Thyroid gland (tissue), 4 donors: ENCODE data around the gene GRAMD4. TPM values are rescaled to one million over a fixed set of nuclear protein-coding genes. Genes with fewer than 3 reads are reported as not detected.
A peak's percentile ranks its signal among the peaks of the same experiment; 100 is the strongest.

Experiments used
- DNase-seq, 2 donors: peaks; one replicate each; pipeline ENCODE4 v3.0.0-alpha.2; 2019
- H3K27ac ChIP-seq, 3 donors: fragments of 200-600 bp; sonication (generic); 1 replicate in 2 of 3; 2 replicates in 1 of 3; pipeline ENCODE4 v1.5.1; 2016 to 2019; ENCODE audit warnings: mild to moderate bottlenecking in 1 of 3, moderate library complexity in 1 of 3
- H3K27me3 ChIP-seq: fragments of 200-600 bp; sonication (generic); one replicate; pipeline ENCODE4 v1.5.1; 2019
- H3K36me3 ChIP-seq, 2 donors: fragments of 200-600 bp; sonication (generic); one replicate each; pipeline ENCODE4 v1.5.1; 2016 to 2019
- H3K4me1 ChIP-seq, 2 donors: fragments of 200-600 bp; sonication (generic); one replicate each; pipeline ENCODE4 v1.5.1; 2017 to 2019
- H3K4me3 ChIP-seq, 3 donors: fragments of 200-600 bp; sonication (generic); replicated peaks in 1 of 3; 1 replicate in 2 of 3; 2 replicates in 1 of 3; pipeline ENCODE4 v1.5.1; 2016; ENCODE audit warnings: mild to moderate bottlenecking in 1 of 3
- H3K9me3 ChIP-seq: fragments of 200-600 bp; sonication (generic); one replicate; pipeline ENCODE4 v1.5.1; 2017
- CTCF ChIP-seq, 6 experiments: fragments of 200-600 bp in 3 of 6; fragments of 450-650 bp in 3 of 6; sonication (generic) in 3 of 6; IDR thresholded peaks; one replicate each; pipeline ENCODE4 v1.5.1; 2016 to 2019; ENCODE audit warnings: antibody characterized with exemption in 6 of 6, mild to moderate bottlenecking in 2 of 6, inconsistent platforms in 1 of 6, moderate library complexity in 1 of 6
- POLR2A ChIP-seq, 2 donors: fragments of 450-650 bp; IDR thresholded peaks; one replicate each; pipeline ENCODE4 v1.6.1; 2017; ENCODE audit warnings: antibody characterized with exemption in 2 of 2, mild to moderate bottlenecking in 2 of 2, moderate library complexity in 1 of 2
- WGBS, 2 donors: methylation state at CpG; one replicate each; pipeline ENCODE4 v1.1.5; 2017; 5-methylcytosine and 5-hydroxymethylcytosine counted together
- intact Hi-C: fragments of 100-400 bp; cut with DNase I; formaldehyde crosslinking; loops from one replicate; pipeline ENCODE4 v1.15.1; 2023
- total RNA-seq, 4 donors: library from RNA; depleted of rRNA; stranded (reverse); fragments of >200 nt; gene quantifications; one replicate each; pipeline ENCODE4 v1.2.3, GENCODE V29; 2016

Gene GRAMD4
- total RNA-seq, 4 donors from 2014 or later: 33.5 to 193 (median 62.1) TPM

DNA sequence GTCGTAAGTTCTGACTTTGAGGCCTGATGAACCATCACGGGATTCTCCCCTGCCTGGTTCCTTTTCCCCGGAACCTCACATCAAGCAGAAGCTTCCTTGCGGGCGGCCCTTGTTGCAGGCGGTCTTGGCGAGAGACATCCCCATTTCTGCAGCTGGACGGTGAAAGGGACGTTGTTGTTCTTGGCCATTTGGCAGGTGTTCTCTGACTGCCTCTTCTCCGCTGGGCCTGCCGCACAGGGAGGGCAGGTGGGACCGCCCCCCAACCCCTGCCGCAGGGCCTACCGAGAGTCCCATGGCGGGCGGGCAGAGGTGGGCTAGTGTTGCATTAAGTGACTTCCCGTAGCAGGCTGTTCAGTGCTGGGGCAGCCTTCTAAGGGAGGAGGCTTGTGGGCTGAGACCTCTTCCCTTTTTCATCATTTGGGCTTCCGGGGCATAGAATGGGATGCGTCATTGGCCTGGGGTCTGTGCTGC is 26.9 kb upstream of the GRAMD4 start:
- Histone ChIP-seq H3K9me3 (no peaks in the 10 kb centered on the region), H3K4me3 (no peak overlapping the region), H3K36me3 (no peaks in the 10 kb centered on the region), H3K27ac (no peak overlapping the region), H3K27me3 (no peaks in the 10 kb centered on the region), H3K4me1 (peaks cover 89 to 92% of the 10 kb centered on the region in 2 donors)
- TF ChIP-seq POLR2A (IDR thresholded peaks at IDR 0.05): no peak
- TF ChIP-seq CTCF (IDR thresholded peaks at IDR 0.05): no peak
- no peak for DNase-seq
- intact Hi-C loops: no loop called here
- WGBS, 2 donors: 69 to 86% methylated on average over 17 to 19 of the region's 19 CpGs

GRCh38 chr22:46593996-46594946 is 25.9 kb upstream of the GRAMD4 start:
- no peak for TF ChIP-seq CTCF (IDR thresholded peaks at IDR 0.05)
- no peak for TF ChIP-seq POLR2A (IDR thresholded peaks at IDR 0.05)

GRCh38 chr22:46594947-46595298 is 25.3 kb upstream of the GRAMD4 start:
- DNase-seq: no peak
- Histone ChIP-seq H3K4me3 (no peak overlapping the region), H3K9me3 (no peaks in the 10 kb centered on the region), H3K36me3 (no peaks in the 10 kb centered on the region), H3K27ac (peak overlapping the region; percentile 65 to 83 (median 81)), H3K4me1 (peaks cover 84 to 91% of the 10 kb centered on the region in 2 donors), H3K27me3 (no peaks in the 10 kb centered on the region)
- no peak for TF ChIP-seq CTCF (IDR thresholded peaks at IDR 0.05)
- no peak for TF ChIP-seq POLR2A (IDR thresholded peaks at IDR 0.05)
- intact Hi-C loops: no loop called here
- 90% methylated on average over 10 to 14 of the region's 17 CpGs for WGBS, 2 donors

More at GRCh38 chr22:46593996-46594946, 25.9 kb upstream of the GRAMD4 start:
- no peak for DNase-seq
- WGBS, 2 donors: 80 to 97% methylated on average over 9 to 14 of the region's 15 CpGs
- no peaks in the 10 kb centered on the region for H3K27me3 ChIP-seq
- H3K36me3 ChIP-seq: no peaks in the 10 kb centered on the region
- intact Hi-C loops: no loop called here
- H3K9me3 ChIP-seq: no peaks in the 10 kb centered on the region
- peaks cover 89 to 92% of the 10 kb centered on the region in 2 donors for H3K4me1 ChIP-seq
- peak overlapping the region in 2 of 3 donors; percentile 81 to 83 for H3K27ac ChIP-seq
- H3K4me3 ChIP-seq: no peak overlapping the region

- Histone ChIP-seq H3K27ac (peak overlapping the region; percentile 65 to 83 (median 81)), H3K9me3 (no peaks in the 10 kb centered on the region), H3K27me3 (no peaks in the 10 kb centered on the region), H3K36me3 (no peaks in the 10 kb centered on the region), H3K4me1 (peaks cover 78 to 85% of the 10 kb centered on the region in 2 donors), H3K4me3 (no peak overlapping the region)
- DNase-seq: peak; percentile 54 to 61
- intact Hi-C loops: no loop called here
- 67 to 92% methylated on average over 2 to 8 of the region's 8 CpGs for WGBS, 2 donors
- TF ChIP-seq CTCF (IDR thresholded peaks at IDR 0.05): no peak
- TF ChIP-seq POLR2A (IDR thresholded peaks at IDR 0.05): no peak
Measured at GRCh38 chr22:46595545-46595944, 24.6 kb upstream of the GRAMD4 start.

DNA sequence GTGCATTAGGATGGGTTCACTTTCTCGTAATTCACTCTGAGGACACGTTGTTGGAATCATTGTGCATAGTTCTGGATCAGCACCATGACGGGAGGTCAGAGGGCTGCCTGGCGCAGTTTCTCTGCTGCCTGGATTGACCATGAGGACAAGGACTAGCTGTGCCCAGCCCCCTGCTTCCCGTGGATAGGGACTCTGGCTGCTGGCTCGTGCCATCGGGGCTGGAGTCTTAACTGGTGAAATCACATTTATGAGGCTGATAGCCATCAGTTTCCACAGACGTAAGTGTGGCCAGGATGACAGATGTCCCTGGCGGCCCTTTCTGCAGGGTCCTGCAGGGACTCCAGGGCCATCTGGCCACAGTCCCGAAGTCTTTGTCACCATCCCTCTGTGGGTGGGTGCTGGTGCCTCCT is 24.1 kb upstream of the GRAMD4 start:
- no peak for TF ChIP-seq POLR2A (IDR thresholded peaks at IDR 0.05)
- Histone ChIP-seq H3K36me3 (no peaks in the 10 kb centered on the region), H3K27me3 (no peaks in the 10 kb centered on the region), H3K27ac (peak overlapping the region; percentile 65 to 83 (median 81)), H3K4me1 (peaks cover 73 to 81% of the 10 kb centered on the region in 2 donors), H3K9me3 (no peaks in the 10 kb centered on the region), H3K4me3 (no peak overlapping the region)
- intact Hi-C loops: no loop called here
- DNase-seq: peak; percentile 94 to 95
- 35 to 39% methylated on average over 7 to 10 of the region's 10 CpGs for WGBS, 2 donors
